Uterus (tissue), 2 donors: ENCODE measurements around the gene LLGL2.

Source experiments
- CTCF ChIP-seq, 4 experiments: fragments of 200-600 bp in 2 of 4; fragments of 450-650 bp in 2 of 4; sonication (generic) in 2 of 4; IDR thresholded peaks; one replicate each; pipeline ENCODE4 v1.5.1; 2016 to 2019; ENCODE audit warnings: antibody characterized with exemption in 4 of 4, mild to moderate bottlenecking in 2 of 4, moderate library complexity in 1 of 4
- POLR2A ChIP-seq, 2 donors: fragments of 450-650 bp; IDR thresholded peaks; one replicate each; pipeline ENCODE4 v1.6.1; 2016; ENCODE audit warnings: antibody characterized with exemption in 2 of 2, mild to moderate bottlenecking in 1 of 2, moderate library complexity in 1 of 2

- no peak for TF ChIP-seq CTCF (IDR thresholded peaks at IDR 0.05)
- TF ChIP-seq POLR2A (IDR thresholded peaks at IDR 0.05), result no peak
These were observed 1.2 kb downstream of the LLGL2 start for GRCh38 chr17:75526555-75527270.
